Astrocyte (in vitro differentiated cells and primary cell): ENCODE data around the gene SPRTN. TPM values are rescaled to one million over a fixed set of nuclear protein-coding genes. Genes with fewer than 3 reads are reported as not detected.

Experiments used
- DNase-seq: peaks from one replicate; pipeline ENCODE4 v3.0.0-alpha.2; 2010; ENCODE audit warnings: low read depth
- FAIRE-seq: peaks from 2 replicates; lab custom pipeline; 2011; peaks lifted over from hg19 to GRCh38; lab: Jason Lieb, UNC
- H2AFZ ChIP-seq: 2 replicates; pipeline ENCODE4 v1.6.0; 2012; ENCODE audit warnings: low read depth, low read length, inconsistent platforms
- H3K27ac ChIP-seq: 2 replicates; pipeline ENCODE4 v1.5.1; 2011; ENCODE audit warnings: low read depth, low read length, inconsistent platforms
- H3K27me3 ChIP-seq: 2 replicates; pipeline ENCODE4 v1.6.0; 2011; ENCODE audit warnings: low read length, inconsistent platforms; ENCODE audit not compliant: insufficient read depth
- H3K36me3 ChIP-seq: 2 replicates; pipeline ENCODE4 v1.5.1; 2011; ENCODE audit warnings: low read length, inconsistent platforms; ENCODE audit not compliant: insufficient read depth
- H3K4me1 ChIP-seq: 2 replicates; pipeline ENCODE4 v1.5.1; 2011; ENCODE audit warnings: low read length, inconsistent platforms; ENCODE audit not compliant: insufficient read depth
- H3K4me2 ChIP-seq: 2 replicates; pipeline ENCODE4 v1.6.0; 2012; ENCODE audit warnings: low read length, inconsistent platforms
- H3K4me3 ChIP-seq: 2 replicates; pipeline ENCODE4 v1.5.1; 2011; ENCODE audit warnings: low read depth, mild to moderate bottlenecking, low read length, inconsistent platforms; ENCODE audit not compliant: insufficient read depth
- H3K79me2 ChIP-seq: 2 replicates; pipeline ENCODE4 v1.6.0; 2012; ENCODE audit warnings: mild to moderate bottlenecking, low read length, inconsistent platforms; ENCODE audit not compliant: insufficient read depth
- H3K9ac ChIP-seq: 2 replicates; pipeline ENCODE4 v1.6.0; 2012; ENCODE audit warnings: mild to moderate bottlenecking, low read length, inconsistent platforms
- H3K9me3 ChIP-seq: 2 replicates; pipeline ENCODE4 v1.5.1; 2012; ENCODE audit warnings: low read depth, mild to moderate bottlenecking, low read length, inconsistent platforms; ENCODE audit not compliant: insufficient read depth
- H4K20me1 ChIP-seq: 2 replicates; pipeline ENCODE4 v1.6.0; 2012; ENCODE audit warnings: low read length, inconsistent platforms; ENCODE audit not compliant: insufficient read depth
- H3K27ac Mint-ChIP-seq: one replicate; pipeline ENCODE4 v1.8.0; 2021; ENCODE audit warnings: mild to moderate bottlenecking, mixed read lengths; ENCODE audit not compliant: unreplicated experiment
- H3K27me3 Mint-ChIP-seq: one replicate; pipeline ENCODE4 v1.8.0; 2021; ENCODE audit warnings: low read depth, mixed read lengths; ENCODE audit not compliant: unreplicated experiment
- H3K36me3 Mint-ChIP-seq: one replicate; pipeline ENCODE4 v1.8.0; 2021; ENCODE audit warnings: low read depth, mixed read lengths; ENCODE audit not compliant: unreplicated experiment
- H3K4me1 Mint-ChIP-seq: one replicate; pipeline ENCODE4 v1.8.0; 2021; ENCODE audit warnings: low read depth, mixed read lengths; ENCODE audit not compliant: unreplicated experiment
- H3K4me3 Mint-ChIP-seq: one replicate; pipeline ENCODE4 v1.8.0; 2021; ENCODE audit warnings: mild to moderate bottlenecking, moderate library complexity, mixed read lengths; ENCODE audit not compliant: unreplicated experiment
- H3K9me3 Mint-ChIP-seq: one replicate; pipeline ENCODE4 v1.8.0; 2021; ENCODE audit warnings: mild to moderate bottlenecking, mixed read lengths; ENCODE audit not compliant: unreplicated experiment
- EZH2 ChIP-seq: IDR thresholded peaks from 2 replicates; pipeline ENCODE4 v1.6.1; 2012; ENCODE audit warnings: mild to moderate bottlenecking, low read length, inconsistent platforms; ENCODE audit not compliant: insufficient read depth
- total RNA-seq: library from RNA; stranded (reverse); gene quantifications from 2 replicates; pipeline ENCODE4 v1.2.1, GENCODE V29; 2021
- TF ChIP-seq, protein P1 (sequence below): IDR thresholded peaks from 2 replicates; pipeline ENCODE4 v1.5.1; 2011; ENCODE audit warnings: low read depth, mild to moderate bottlenecking, inconsistent platforms, low read length, moderate library complexity; ENCODE audit not compliant: insufficient read depth

Gene SPRTN
- total RNA-seq, 1 donor from 2014 or later = 13.6 TPM

- Histone ChIP-seq H4K20me1 (peaks cover 23% of the 10 kb centered on the region), H3K9me3 (no peaks in the 10 kb centered on the region)
Measured at GRCh38 chr1:231372501-231372900, 34.4 kb downstream of the SPRTN start.

GRCh38 chr1:231374394-231374793, 36.3 kb downstream of the SPRTN start:
- no peaks in the 10 kb centered on the region for H3K27me3 Mint-ChIP-seq
- no peak overlapping the region for H3K27ac ChIP-seq
- TF ChIP-seq, protein P1, sequence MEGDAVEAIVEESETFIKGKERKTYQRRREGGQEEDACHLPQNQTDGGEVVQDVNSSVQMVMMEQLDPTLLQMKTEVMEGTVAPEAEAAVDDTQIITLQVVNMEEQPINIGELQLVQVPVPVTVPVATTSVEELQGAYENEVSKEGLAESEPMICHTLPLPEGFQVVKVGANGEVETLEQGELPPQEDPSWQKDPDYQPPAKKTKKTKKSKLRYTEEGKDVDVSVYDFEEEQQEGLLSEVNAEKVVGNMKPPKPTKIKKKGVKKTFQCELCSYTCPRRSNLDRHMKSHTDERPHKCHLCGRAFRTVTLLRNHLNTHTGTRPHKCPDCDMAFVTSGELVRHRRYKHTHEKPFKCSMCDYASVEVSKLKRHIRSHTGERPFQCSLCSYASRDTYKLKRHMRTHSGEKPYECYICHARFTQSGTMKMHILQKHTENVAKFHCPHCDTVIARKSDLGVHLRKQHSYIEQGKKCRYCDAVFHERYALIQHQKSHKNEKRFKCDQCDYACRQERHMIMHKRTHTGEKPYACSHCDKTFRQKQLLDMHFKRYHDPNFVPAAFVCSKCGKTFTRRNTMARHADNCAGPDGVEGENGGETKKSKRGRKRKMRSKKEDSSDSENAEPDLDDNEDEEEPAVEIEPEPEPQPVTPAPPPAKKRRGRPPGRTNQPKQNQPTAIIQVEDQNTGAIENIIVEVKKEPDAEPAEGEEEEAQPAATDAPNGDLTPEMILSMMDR = no peak
- no peak for TF ChIP-seq EZH2
- H3K27ac Mint-ChIP-seq = no peak overlapping the region
- H3K9me3 Mint-ChIP-seq = no peaks in the 10 kb centered on the region
- H3K36me3 Mint-ChIP-seq = peaks cover 2% of the 10 kb centered on the region
- peaks cover 24% of the 10 kb centered on the region for H4K20me1 ChIP-seq
- H3K9me3 ChIP-seq = no peaks in the 10 kb centered on the region
- DNase-seq = no peak
- FAIRE-seq = no peak
- H3K27me3 ChIP-seq = no peaks in the 10 kb centered on the region
- H2AFZ ChIP-seq = no peak overlapping the region
- no peak overlapping the region for H3K4me3 Mint-ChIP-seq
- no peak overlapping the region for H3K4me3 ChIP-seq
- no peak overlapping the region for H3K4me2 ChIP-seq
- no peak overlapping the region for H3K9ac ChIP-seq
- no peaks in the 10 kb centered on the region for H3K4me1 ChIP-seq
- peaks cover 16% of the 10 kb centered on the region for H3K4me1 Mint-ChIP-seq
- peaks cover 50% of the 10 kb centered on the region for H3K79me2 ChIP-seq
- H3K36me3 ChIP-seq = no peaks in the 10 kb centered on the region

More at GRCh38 chr1:231372501-231372900, 34.4 kb downstream of the SPRTN start:
- no peaks in the 10 kb centered on the region for H3K27me3 Mint-ChIP-seq
- Histone ChIP-seq H3K4me2 (no peak overlapping the region), H2AFZ (no peak overlapping the region), H3K27me3 (no peaks in the 10 kb centered on the region), H3K27ac (no peak overlapping the region), H3K79me2 (peaks cover 34% of the 10 kb centered on the region), H3K9ac (no peak overlapping the region), H3K36me3 (no peaks in the 10 kb centered on the region), H3K4me1 (no peaks in the 10 kb centered on the region), H3K4me3 (no peak overlapping the region)
- TF ChIP-seq EZH2 = no peak
- TF ChIP-seq, protein P1 = no peak
- no peaks in the 10 kb centered on the region for H3K9me3 Mint-ChIP-seq
- peaks cover 5% of the 10 kb centered on the region for H3K36me3 Mint-ChIP-seq
- H3K4me3 Mint-ChIP-seq = no peak overlapping the region
- FAIRE-seq (no peak), DNase-seq (no peak)
- no peak overlapping the region for H3K27ac Mint-ChIP-seq
- peaks cover 12% of the 10 kb centered on the region for H3K4me1 Mint-ChIP-seq

DNA sequence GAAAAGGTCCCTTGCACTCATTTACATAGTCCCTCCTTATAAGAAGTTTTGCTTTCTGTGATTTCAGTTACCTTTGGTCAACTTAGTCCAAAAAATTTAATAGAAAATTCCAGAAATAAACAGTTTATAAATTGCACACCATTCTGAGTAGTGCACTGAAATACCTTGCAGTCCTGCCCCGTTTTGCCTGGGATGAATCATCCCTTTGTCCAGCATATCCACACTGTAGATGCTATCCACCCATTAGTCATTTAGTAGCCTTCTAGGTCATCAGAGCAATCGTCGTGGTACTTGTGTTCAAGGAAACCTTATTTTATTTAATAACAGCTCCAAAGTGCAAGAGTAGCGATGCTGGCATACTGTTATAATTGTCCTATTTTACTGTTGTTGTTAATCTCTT, 38.0 kb downstream of the SPRTN start:
- Mint-ChIP-seq H3K36me3 (no peaks in the 10 kb centered on the region), H3K27ac (no peak overlapping the region), H3K4me1 (peaks cover 16% of the 10 kb centered on the region), H3K9me3 (no peaks in the 10 kb centered on the region), H3K4me3 (no peak overlapping the region), H3K27me3 (no peaks in the 10 kb centered on the region)
- H3K27me3 ChIP-seq = no peaks in the 10 kb centered on the region
- H3K9ac ChIP-seq = no peak overlapping the region
- DNase-seq (no peak), FAIRE-seq (no peak)
- H3K4me2 ChIP-seq = no peak overlapping the region
- no peak overlapping the region for H3K4me3 ChIP-seq
- no peaks in the 10 kb centered on the region for H3K36me3 ChIP-seq
- no peaks in the 10 kb centered on the region for H3K4me1 ChIP-seq
- H2AFZ ChIP-seq = no peak overlapping the region
- no peaks in the 10 kb centered on the region for H3K9me3 ChIP-seq
- peaks cover 61% of the 10 kb centered on the region for H3K79me2 ChIP-seq
- H3K27ac ChIP-seq = no peak overlapping the region
- TF ChIP-seq EZH2 = no peak
- TF ChIP-seq, protein P1 = no peak
- peaks cover 28% of the 10 kb centered on the region for H4K20me1 ChIP-seq
